Measurements from ENCODE around the gene BABAM1.

Gene BABAM1

GRCh38 chr19:17266975-17267788, at the start of gene BABAM1:
Gene BABAM1 (plus strand): TSS chr19:17267443. CDS start chr19:17268807, 1,364 bp downstream.
- peak; percentile 98 for DNase-seq

GRCh38 chr19:17219286-17219685, 48.0 kb upstream of the BABAM1 start:
- DNase-seq = no peak

- no peak for DNase-seq
Measured at GRCh38 chr19:17220207-17220758, 47.0 kb upstream of the BABAM1 start.

DNA sequence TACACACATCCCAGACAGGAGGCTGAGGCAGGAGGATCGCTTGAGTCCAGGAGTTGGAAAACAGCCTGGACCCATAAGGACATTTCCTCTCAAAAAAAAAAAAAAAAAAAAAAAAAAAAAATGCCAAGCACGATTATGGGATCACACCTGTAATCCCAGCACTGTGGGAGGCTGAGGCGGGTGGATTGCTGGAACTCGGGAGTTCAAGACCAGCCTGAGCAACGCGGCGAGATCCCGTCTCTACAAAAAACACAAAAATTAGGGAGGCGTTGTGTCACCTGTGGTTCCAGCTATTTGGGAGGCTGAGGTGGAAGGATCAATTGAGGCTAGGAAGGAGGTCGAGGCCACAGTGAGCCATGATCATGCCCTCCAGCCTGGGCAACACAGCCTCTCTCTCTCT, 42.2 kb upstream of the BABAM1 start:
- no peak for DNase-seq

GRCh38 chr19:17226002-17226933, 41.0 kb upstream of the BABAM1 start, which contains the start of gene OCEL1:
Gene OCEL1 (plus strand): TSS chr19:17226226. CDS start chr19:17226248, 22 bp downstream.
- DNase-seq = peak; percentile 96

DNA sequence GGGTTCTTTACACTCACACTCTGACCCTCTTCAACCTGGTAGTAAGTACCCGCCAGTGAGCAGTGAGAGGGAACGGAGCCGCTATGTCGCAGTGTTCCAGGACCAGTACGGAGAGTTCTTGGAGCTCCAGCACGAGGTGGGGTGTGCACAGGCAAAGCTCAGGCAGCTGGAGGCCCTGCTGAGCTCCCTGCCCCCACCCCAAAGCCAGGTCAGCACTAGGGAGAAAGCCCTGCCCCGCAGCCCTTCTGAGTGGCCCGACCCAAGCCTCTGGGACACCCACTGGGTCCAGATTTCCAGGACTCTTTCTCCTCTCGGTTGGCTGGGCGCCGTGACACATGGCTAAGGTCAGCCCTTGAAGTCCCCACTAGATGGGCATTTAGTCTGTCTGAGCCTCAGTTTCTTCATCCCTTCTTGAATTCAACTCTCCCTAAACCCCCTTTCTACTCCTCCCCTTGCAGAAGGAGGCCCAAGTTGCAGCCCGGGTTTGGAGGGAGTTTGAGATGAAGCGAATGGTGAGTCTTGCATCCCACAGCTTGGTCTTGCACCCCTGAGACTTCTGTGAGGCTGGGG, 39.4 kb upstream of the BABAM1 start:
- no peak for DNase-seq

DNA sequence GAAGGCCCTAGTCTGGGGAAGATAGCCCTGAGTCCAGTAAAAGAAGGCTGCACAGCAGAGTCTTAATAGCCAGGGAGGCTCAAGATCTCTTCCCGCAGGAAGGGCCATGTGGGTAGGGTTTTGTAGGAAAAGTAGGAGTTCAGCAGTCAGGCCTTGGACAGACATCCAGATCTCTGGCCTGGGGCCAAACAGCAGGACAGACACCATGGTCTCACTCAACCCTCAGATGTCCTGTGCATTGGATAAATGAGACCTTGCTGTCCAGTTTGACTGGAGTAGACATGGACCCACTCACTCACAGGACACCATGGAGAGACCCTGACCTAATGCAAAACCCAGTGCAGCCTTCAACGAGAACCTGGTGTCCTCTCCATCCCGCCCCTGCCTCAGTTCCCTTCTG, 37.4 kb upstream of the BABAM1 start:
- no peak for DNase-seq

DNA sequence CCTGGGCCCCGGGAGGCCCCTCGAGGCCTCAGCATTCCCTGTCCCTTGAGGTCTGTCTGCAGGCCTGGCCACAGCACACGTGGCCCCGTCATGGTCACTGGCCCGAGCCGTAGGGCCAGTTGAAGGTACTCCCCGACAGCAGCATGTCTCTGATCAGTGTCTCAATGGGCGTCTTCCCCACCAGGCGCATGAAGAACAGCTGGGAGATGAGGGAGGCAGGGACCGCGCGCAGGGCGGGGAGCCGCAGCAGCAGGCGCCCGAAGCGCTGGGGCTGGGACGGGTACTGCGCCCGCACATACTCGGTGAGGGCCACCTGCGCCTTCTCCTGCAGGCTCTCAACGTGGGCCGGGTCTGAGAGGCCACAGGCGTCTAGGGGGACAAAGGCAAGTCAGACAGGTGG, 35.0 kb upstream of the BABAM1 start:
- no peak for DNase-seq

GRCh38 chr19:17234911-17235299, 32.3 kb upstream of the BABAM1 start:
- DNase-seq = peak; percentile 66

- peak; percentile 80 for DNase-seq
Measured at GRCh38 chr19:17235300-17235970, 31.8 kb upstream of the BABAM1 start.

GRCh38 chr19:17235971-17236777, 31.1 kb upstream of the BABAM1 start:
- no peak for DNase-seq

DNA sequence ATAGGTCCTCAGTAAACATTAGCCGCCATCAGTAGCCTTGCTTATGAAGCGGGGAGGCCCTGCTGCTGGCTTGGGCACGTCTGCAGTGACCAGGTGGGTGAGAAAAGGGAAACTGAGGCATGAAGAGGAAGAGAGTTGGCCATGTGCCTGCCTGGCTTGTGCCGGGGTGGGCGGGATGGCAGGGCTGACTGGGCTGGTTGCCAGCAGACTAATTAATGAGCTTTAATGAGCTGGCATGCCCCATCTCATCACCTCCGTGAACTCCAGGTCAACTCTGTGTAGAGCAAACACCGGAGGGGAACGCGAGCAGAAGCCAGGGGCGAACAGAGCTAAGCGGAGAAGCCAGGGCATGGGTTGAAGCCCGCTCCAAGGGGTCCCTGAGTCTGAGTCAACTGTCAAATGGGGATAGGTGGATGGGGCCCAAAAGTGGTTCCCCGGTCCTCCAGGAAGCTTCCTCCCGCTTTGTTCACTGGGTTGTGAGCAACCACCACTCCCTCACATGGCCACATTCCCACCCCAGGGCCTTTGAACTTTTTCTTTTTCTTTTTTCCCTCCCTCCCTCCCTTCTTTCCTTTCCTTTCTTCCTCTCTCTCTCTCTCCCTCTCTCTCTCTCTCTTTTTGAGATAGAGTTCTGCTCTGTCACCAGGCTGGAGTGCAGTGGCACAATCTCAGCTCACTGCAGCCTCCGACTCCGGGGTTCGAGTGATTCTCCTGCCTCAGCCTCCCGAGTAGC, 30.3 kb upstream of the BABAM1 start:
- no peak for DNase-seq

GRCh38 chr19:17237747-17238706, 29.2 kb upstream of the BABAM1 start:
- DNase-seq = no peak

DNA sequence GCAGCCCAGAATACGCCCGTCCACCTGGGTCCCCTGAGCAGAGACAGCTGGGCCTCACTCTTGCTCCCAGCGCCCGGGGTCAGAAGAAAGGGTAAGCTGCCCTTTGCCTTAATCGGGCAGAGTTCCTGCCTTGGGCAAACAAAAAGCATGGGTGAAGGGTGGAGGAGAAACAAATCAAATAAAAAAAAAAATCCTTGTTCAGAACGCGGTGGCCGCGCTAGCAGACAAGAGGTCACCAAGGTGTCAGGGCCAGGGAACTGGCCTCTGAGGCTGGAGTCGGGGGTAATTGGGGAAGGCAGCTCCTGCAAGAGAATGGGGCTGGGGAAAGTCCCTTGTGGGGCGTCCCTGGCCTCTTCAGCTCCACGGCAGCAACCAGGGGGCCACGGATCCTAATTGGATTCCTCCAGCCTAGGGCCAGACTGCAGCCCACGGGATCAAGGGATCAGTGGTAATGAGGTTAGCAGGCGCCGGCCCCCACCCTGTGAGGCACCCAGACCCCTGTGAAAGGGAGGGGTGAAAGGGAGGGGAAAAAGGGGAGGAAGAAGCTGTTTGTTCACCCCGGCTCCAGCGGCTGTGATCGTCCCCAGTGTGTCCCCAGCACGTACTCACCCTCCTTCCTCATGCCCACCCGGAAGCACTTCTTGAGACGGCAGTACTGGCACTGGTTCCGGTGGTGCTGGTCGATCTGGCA, 27.0 kb upstream of the BABAM1 start:
- no peak for DNase-seq

DNA sequence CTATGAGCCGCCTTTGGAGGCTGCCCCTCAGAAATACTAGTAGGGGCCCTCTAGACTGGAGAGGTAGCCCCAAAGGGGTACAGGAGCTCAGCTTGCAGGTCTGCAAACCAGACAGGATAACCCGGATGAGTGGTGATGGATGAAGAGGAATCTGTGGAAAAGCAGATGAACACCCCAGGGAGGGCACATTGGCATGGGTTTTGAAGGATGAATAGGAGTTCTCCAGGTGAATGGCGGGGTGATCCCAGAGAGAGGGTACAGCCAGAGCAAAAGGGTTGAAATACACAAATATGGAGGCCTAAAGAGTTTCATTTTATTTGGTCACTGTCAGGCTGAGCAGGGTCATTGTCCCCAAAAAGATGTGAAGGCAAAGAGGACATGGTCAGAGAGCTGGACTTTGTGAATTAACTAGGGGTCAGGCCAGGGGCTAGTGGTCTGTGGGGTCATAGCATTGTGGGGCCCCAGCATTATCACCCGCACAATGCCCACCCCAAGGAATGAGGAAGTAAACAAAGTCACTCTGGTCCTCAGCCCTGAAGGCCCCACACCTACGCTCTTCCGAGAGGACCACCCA, 26.3 kb upstream of the BABAM1 start:
- no peak for DNase-seq

GRCh38 chr19:17242431-17243208, 24.6 kb upstream of the BABAM1 start:
- no peak for DNase-seq

DNA sequence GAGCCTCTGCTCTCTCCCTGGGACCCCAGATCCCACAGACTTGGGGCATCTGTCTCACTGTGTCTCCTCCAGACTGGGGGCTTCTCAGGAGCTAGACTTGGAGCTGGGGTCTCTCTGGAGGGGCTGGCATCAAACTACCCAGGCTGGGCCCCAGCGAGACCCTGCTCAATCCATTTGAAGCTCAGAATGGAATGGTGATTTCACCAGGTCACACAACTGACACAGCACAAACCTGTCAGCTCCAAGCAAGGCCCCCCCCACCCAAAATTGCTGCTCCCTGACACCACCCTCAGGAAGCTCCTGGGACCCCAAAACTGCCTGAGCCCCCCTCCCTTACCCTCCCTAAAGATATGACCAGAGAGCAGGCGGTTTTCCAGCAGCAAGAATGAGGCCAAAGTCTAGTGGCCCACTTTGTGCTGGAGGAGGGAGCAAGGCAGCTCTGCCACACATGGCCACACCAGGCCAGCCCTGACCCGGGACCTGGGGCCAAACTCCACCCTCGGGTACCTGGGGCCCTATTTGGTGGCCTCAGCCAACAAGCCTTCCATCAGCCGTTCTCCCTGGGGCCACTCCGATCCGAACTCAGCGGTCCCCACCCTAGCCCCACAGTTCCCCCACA, 23.9 kb upstream of the BABAM1 start:
- no peak for DNase-seq
